Esophagus muscularis mucosa (tissue), 4 donors: ENCODE measurements around the gene HYPK. TPM values are rescaled to one million over a fixed set of nuclear protein-coding genes. Genes with fewer than 3 reads are reported as not detected.

ENCODE experiments used
- DNase-seq: peaks from one replicate; pipeline ENCODE4 v3.0.0-alpha.2; 2017; ENCODE audit errors: extremely low spot score
- H3K27ac ChIP-seq, 4 donors: fragments of 200-600 bp; sonication (generic); replicated peaks in 1 of 4; 1 replicate in 3 of 4; 2 replicates in 1 of 4; pipeline ENCODE4 v1.5.1; 2016 to 2019; ENCODE audit warnings: mild to moderate bottlenecking in 1 of 4
- H3K27me3 ChIP-seq, 4 donors: fragments of 200-600 bp; sonication (generic); one replicate each; pipeline versions ENCODE4 v1.5.1 to v1.6.0; 2016 to 2019
- H3K36me3 ChIP-seq, 4 donors: fragments of 200-600 bp; sonication (generic); one replicate each; pipeline ENCODE4 v1.5.1; 2016 to 2019
- H3K4me1 ChIP-seq, 4 donors: fragments of 200-600 bp; sonication (generic); one replicate each; pipeline ENCODE4 v1.5.1; 2016 to 2019
- H3K4me3 ChIP-seq, 4 donors: fragments of 200-600 bp; sonication (generic); 1 replicate in 2 of 4; 2 replicates in 2 of 4; pipeline ENCODE4 v1.5.1; 2016 to 2019; ENCODE audit warnings: mild to moderate bottlenecking in 4 of 4, moderate library complexity in 1 of 4
- H3K9me3 ChIP-seq, 4 donors: fragments of 200-600 bp; sonication (generic); 1 replicate in 3 of 4; 2 replicates in 1 of 4; pipeline ENCODE4 v1.5.1; 2016 to 2019
- EP300 ChIP-seq: sonication (generic); formaldehyde crosslinking; IDR thresholded peaks from one replicate; pipeline ENCODE4 v1.6.1; 2017; ENCODE audit warnings: antibody characterized with exemption
- POLR2A ChIP-seq: fragments of 450-650 bp; IDR thresholded peaks from one replicate; pipeline ENCODE4 v1.6.1; 2017; ENCODE audit warnings: antibody characterized with exemption, moderate library complexity, mild to moderate bottlenecking, low read depth
- POLR2AphosphoS5 ChIP-seq, 2 donors: sonication (generic); formaldehyde crosslinking; IDR thresholded peaks; one replicate each; pipeline ENCODE4 v1.6.1; 2017; ENCODE audit warnings: antibody characterized with exemption in 2 of 2
- WGBS: methylation state at CpG from one replicate; pipeline ENCODE4 v1.1.5; 2018; 5-methylcytosine and 5-hydroxymethylcytosine counted together
- intact Hi-C: fragments of 100-400 bp; cut with DNase I; formaldehyde crosslinking; loops from one replicate; pipeline ENCODE4 v1.15.1; 2023
- total RNA-seq, 4 donors: library from RNA; depleted of rRNA; stranded (reverse); fragments of >200 nt; gene quantifications; one replicate each; pipeline versions ENCODE4 v1.1.0 to v1.2.1, GENCODE V29; 2016
- TF ChIP-seq, protein P1 (sequence below), 3 experiments: fragments of 200-600 bp in 2 of 3; fragments of 450-650 bp in 1 of 3; sonication (generic) in 2 of 3; IDR thresholded peaks; one replicate each; pipeline ENCODE4 v1.5.1; 2017 to 2019; ENCODE audit warnings: antibody characterized with exemption in 3 of 3, mild to moderate bottlenecking in 2 of 3, moderate library complexity in 1 of 3

HYPK gene
- total RNA-seq, 4 donors from 2014 or later, result 4.8 to 12.0 (median 9.4) TPM

DNA sequence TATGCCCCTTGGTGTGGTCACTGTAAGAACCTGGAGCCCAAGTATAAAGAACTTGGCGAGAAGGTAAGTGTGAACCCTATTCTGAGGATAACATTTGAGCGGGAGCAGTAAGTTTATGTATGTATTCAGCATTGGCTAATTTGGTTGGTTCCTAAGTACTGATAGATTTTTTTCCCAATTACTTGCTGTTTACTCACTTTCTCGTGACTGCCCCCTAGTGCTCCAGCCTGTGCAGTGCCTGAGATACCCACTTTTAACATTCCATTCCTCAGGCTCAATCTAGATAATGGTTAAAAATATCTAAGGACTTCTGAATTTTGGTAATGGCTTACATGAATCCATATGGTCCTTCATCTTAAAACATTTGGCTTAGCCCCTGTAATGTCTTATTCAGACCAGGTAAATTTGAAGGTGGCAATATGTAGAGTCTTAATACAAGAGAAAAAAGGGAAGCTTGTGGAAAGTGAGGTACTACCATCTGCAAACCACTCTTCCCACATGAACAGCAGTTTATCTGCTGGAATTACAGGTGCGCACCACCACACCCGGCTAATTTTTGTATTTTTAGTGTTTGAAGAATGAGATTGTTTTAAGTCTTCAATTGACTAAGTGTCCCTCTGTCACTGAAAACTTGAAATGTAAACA, 30.7 kb upstream of the HYPK start:
- Histone ChIP-seq H3K4me1 (no peaks in the 10 kb centered on the region), H3K4me3 (no peak overlapping the region), H3K36me3 (peaks cover 59 to 92% (median 90%) of the 10 kb centered on the region in 4 donors), H3K9me3 (no peaks in the 10 kb centered on the region), H3K27me3 (no peaks in the 10 kb centered on the region), H3K27ac (no peak overlapping the region)
- no peak for DNase-seq
- intact Hi-C loops, result no loop called here
- no peak for TF ChIP-seq POLR2A
- no peak for TF ChIP-seq POLR2AphosphoS5 (IDR thresholded peaks at IDR 0.05)
- TF ChIP-seq, protein P1, sequence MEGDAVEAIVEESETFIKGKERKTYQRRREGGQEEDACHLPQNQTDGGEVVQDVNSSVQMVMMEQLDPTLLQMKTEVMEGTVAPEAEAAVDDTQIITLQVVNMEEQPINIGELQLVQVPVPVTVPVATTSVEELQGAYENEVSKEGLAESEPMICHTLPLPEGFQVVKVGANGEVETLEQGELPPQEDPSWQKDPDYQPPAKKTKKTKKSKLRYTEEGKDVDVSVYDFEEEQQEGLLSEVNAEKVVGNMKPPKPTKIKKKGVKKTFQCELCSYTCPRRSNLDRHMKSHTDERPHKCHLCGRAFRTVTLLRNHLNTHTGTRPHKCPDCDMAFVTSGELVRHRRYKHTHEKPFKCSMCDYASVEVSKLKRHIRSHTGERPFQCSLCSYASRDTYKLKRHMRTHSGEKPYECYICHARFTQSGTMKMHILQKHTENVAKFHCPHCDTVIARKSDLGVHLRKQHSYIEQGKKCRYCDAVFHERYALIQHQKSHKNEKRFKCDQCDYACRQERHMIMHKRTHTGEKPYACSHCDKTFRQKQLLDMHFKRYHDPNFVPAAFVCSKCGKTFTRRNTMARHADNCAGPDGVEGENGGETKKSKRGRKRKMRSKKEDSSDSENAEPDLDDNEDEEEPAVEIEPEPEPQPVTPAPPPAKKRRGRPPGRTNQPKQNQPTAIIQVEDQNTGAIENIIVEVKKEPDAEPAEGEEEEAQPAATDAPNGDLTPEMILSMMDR (IDR thresholded peaks at IDR 0.05), result peak; percentile 64 to 81 (median 72)
- 70% methylated on average over 5 of the region's 5 CpGs for WGBS

DNA sequence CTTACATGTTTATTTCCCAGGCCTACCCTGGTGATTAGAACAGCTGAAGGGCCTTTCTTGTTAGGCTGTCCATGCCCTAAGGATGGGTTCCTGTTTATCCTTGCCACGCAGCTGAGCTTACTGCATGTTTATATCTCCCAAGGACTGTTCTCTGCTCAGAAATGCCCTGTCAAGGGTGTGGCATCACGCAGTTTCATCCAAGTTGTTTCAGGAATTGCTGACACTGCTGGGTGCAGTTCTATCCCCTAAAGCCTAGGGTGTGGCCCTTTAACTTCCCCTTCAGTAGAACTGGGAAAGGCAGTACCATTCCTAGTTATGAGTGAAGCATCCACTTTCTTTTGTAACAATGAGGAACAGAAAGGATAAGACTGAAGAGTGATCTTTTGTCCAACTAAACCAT, 28.6 kb upstream of the HYPK start:
- peaks cover 42 to 71% (median 69%) of the 10 kb centered on the region in 4 donors for H3K36me3 ChIP-seq
- H3K4me3 ChIP-seq, result no peak overlapping the region
- H3K27ac ChIP-seq, result peak overlapping the region in 1 of 4 donors; percentile 5
- no peak for DNase-seq
- H3K4me1 ChIP-seq, result peaks cover 4 to 15% (median 14%) of the 10 kb centered on the region in 4 donors
- no peaks in the 10 kb centered on the region for H3K9me3 ChIP-seq
- intact Hi-C loops, result no loop called here
- H3K27me3 ChIP-seq, result no peaks in the 10 kb centered on the region
- 49% methylated on average over 2 of the region's 2 CpGs for WGBS
- TF ChIP-seq POLR2A (no peak), EP300 (no peak), POLR2AphosphoS5 (IDR thresholded peaks at IDR 0.05) (no peak)
- TF ChIP-seq, protein P1 (IDR thresholded peaks at IDR 0.05), result no peak

DNA sequence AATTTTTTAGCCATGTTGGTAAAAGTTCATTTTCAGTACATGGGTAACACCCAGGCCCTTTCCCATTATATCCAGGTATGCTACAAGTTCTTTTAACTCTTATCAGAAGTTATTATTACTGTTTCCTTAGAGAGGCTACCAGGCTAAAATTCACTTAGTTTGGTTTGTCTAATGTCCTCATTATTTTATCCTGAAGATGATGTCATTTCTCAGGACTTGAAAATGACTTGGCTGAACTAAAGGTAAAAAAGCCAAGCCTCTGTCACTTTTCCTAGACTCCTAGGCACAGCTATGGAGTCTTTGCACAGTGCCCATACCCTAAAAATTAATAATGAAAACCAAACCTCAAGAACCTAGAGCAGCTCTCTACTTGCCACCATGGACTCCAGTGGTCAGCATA, 27.8 kb upstream of the HYPK start:
- TF ChIP-seq, protein P1 (IDR thresholded peaks at IDR 0.05), result no peak
- TF ChIP-seq EP300 (no peak), POLR2AphosphoS5 (IDR thresholded peaks at IDR 0.05) (no peak), POLR2A (no peak)
- intact Hi-C loops, result no loop called here
- H3K4me3 ChIP-seq, result no peak overlapping the region
- H3K36me3 ChIP-seq, result peaks cover 36 to 63% (median 61%) of the 10 kb centered on the region in 4 donors
- H3K4me1 ChIP-seq, result peaks cover 4 to 21% (median 17%) of the 10 kb centered on the region in 4 donors
- no peaks in the 10 kb centered on the region for H3K27me3 ChIP-seq
- H3K27ac ChIP-seq, result no peak overlapping the region
- H3K9me3 ChIP-seq, result no peaks in the 10 kb centered on the region
- DNase-seq, result no peak

DNA sequence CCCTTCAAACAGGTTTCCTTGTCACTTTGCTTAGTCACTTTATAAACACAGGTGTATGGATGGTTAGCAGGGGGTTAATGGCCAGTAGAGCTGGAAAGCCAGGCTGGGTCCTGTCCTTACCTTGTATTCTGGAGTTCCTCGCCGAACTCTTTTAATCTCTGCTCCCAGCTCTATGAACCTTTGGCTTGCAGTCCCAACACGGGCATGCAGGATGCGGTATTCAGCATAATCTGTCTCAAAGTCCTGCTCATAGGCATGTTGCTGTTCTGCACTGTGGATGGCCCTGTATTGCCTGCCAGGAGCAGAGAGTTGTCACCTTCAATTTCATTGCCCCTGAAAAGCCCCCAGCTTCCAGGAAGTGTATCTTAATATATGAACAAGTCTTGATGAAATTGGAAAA, 26.3 kb upstream of the HYPK start:
- WGBS, result 74% methylated on average over 4 of the region's 4 CpGs
- no peak for DNase-seq
- H3K27ac ChIP-seq, result peak overlapping the region in 1 of 4 donors; percentile 94

More for the DNA sequence above, 26.3 kb upstream of the HYPK start:
- intact Hi-C loops, result no loop called here
- TF ChIP-seq POLR2AphosphoS5 (IDR thresholded peaks at IDR 0.05), result no peak
- TF ChIP-seq POLR2A, result no peak
- TF ChIP-seq EP300, result no peak
- TF ChIP-seq, protein P1 (IDR thresholded peaks at IDR 0.05), result no peak
- Histone ChIP-seq H3K4me1 (peaks cover 9 to 27% (median 23%) of the 10 kb centered on the region in 4 donors), H3K4me3 (no peak overlapping the region), H3K36me3 (peaks cover 24 to 48% (median 46%) of the 10 kb centered on the region in 4 donors), H3K9me3 (no peaks in the 10 kb centered on the region), H3K27me3 (no peaks in the 10 kb centered on the region)
